ENCODE measurements around the gene LCOR. TPM values are rescaled to one million over a fixed set of nuclear protein-coding genes. Genes with fewer than 3 reads are reported as not detected.
"Not testable (repeated sequence)": the region's sequence is repeated elsewhere in the genome, so short reads cannot be mapped to it uniquely, and the experiment has no call there.

Gene LCOR
- 14.8 and 23.8 TPM in 2 replicates for total RNA-seq

- DNase-seq, result peak; percentile 94
Measured at GRCh38 chr10:96831867-96832720, at the start of gene LCOR. Gene LCOR, plus strand, starts transcription at chr10:96832298. Its CDS starts 116,760 bp downstream, at chr10:96949058.

GRCh38 chr10:96784253-96784652 lies 47.8 kb upstream of the LCOR start:
- DNase-seq, result no peak

- no peak for DNase-seq
Measured at GRCh38 chr10:96789571-96790108, 42.5 kb upstream of the LCOR start.

GRCh38 chr10:96791902-96792301 lies 40.2 kb upstream of the LCOR start:
- DNase-seq, result no peak

- DNase-seq, result no peak
Measured at GRCh38 chr10:96794836-96795733, 37.0 kb upstream of the LCOR start.

- no peak for DNase-seq
Measured at GRCh38 chr10:96797485-96797884, 34.6 kb upstream of the LCOR start.

GRCh38 chr10:96803288-96803664 lies 28.8 kb upstream of the LCOR start:
- DNase-seq, result no peak

GRCh38 chr10:96814264-96814663 lies 17.8 kb upstream of the LCOR start:
- no peak for DNase-seq

- DNase-seq, result not testable (repeated sequence)
Measured at GRCh38 chr10:96818971-96819370, 13.1 kb upstream of the LCOR start.

- DNase-seq, result no peak
Measured at GRCh38 chr10:96820765-96821164, 11.3 kb upstream of the LCOR start.

- DNase-seq, result no peak
Measured at GRCh38 chr10:96826438-96826837, 5.7 kb upstream of the LCOR start.

- no peak for DNase-seq
Measured at GRCh38 chr10:96828609-96829008, 3.5 kb upstream of the LCOR start.

- DNase-seq, result no peak
Measured at GRCh38 chr10:96829029-96829773, 2.9 kb upstream of the LCOR start.

GRCh38 chr10:96830511-96831199 lies 1.4 kb upstream of the LCOR start:
- DNase-seq, result peak; percentile 85

- no peak for DNase-seq
Measured at GRCh38 chr10:96831200-96831866, 765 bp upstream of the LCOR start.

- DNase-seq, result peak; percentile 85
Measured at GRCh38 chr10:96832721-96833219, 672 bp downstream of the LCOR start.

- peak; percentile 29 for DNase-seq
Measured at GRCh38 chr10:96833220-96834001, 1.3 kb downstream of the LCOR start.

- DNase-seq, result peak; percentile 5
Measured at GRCh38 chr10:96834120-96834519, 2.0 kb downstream of the LCOR start.

GRCh38 chr10:96835899-96836298 lies 3.8 kb downstream of the LCOR start:
- DNase-seq, result peak; percentile 50

- DNase-seq, result no peak
Measured at GRCh38 chr10:96838529-96838928, 6.4 kb downstream of the LCOR start.
